GM18502 (cell line): ENCODE measurements around the gene GJC2.
"Not testable (repeated sequence)": the region's sequence is repeated elsewhere in the genome, so short reads cannot be mapped to it uniquely, and the experiment has no call there.

Source experiments
- ATAC-seq: cut with Tn5 transposase; IDR thresholded peaks from one replicate; pipeline ENCODE4 v1.9.1; 2021; ENCODE audit warnings: mild to moderate bottlenecking; ENCODE audit not compliant: unreplicated experiment, poor library complexity

Gene GJC2

DNA sequence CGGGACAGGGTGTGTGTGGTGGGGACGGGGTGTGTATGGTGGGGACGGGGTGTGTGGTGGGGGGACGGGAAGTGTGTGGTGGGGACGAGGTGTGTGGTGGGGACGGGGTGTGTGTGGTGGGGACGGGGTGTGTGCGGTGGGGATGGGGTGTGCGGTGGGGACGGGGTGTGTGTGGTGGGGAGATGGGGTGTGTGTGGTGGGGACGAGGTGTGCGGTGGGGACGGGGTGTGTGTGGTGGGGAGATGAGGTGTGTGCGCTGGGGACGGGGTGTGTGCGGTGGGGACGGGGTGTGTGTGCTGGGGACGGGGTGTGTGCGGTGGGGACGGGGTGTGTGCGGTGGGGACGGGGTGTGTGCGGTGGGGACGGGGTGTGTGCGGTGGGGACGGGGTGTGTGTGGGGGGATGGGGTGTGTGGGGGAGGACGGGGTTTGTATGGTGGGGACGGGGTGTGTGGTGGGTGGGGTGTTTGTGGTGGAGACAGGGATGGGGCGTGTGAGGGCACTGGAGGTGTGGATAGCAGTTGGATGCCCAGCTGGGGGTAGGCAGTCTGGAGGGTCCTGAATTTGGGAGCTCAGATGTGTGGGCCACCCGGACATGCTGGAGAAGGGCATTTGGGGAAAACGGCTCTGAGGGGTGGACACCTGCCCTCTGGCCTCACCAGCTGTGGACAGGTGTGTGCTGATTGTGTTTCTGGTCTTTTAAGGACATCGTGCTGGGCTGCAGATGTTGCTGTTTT lies 32.7 kb downstream of the GJC2 start:
- ATAC-seq: no peak

- no peak for ATAC-seq
Observed at GRCh38 chr1:228184152-228184551, 34.4 kb downstream of the GJC2 start.

DNA sequence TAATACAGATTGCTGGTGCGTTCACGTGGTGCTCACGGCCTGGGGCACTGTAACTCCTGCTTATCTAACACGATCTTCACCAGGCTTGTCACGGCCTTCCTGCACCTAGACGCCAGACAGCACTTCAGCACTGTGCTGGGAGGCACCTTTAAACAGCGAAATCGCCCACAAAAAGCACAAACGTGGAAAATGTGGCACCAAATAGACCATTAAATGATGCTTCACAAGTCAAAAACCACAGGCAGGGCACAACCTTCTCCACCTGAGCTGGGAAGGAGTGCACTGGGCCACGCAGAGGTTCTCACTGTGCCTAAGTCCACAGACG lies 35.9 kb downstream of the GJC2 start:
- no peak for ATAC-seq

GRCh38 chr1:228188249-228188648 lies 38.5 kb downstream of the GJC2 start:
- ATAC-seq: not testable (repeated sequence)

GRCh38 chr1:228190182-228190581 lies 40.5 kb downstream of the GJC2 start:
- ATAC-seq: no peak

DNA sequence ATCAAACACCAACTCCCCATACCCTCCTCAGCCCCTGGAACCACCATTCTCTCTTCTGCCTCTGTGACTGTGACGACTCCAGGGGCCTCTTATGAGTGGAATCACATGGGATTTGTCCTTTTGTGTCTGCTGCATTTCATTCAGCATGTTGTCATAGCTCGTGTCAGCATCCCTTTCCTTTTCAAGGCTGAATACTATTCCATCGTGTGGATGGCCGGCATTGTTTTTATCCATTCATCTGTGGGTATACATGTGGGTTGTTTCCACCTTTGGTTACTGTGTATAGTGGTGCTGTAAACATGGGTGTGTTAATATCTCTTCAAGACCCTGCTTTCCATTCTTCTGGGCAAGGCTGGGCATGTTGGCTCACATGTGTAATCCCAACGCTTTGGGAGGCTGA lies 41.0 kb downstream of the GJC2 start:
- ATAC-seq: no peak

DNA sequence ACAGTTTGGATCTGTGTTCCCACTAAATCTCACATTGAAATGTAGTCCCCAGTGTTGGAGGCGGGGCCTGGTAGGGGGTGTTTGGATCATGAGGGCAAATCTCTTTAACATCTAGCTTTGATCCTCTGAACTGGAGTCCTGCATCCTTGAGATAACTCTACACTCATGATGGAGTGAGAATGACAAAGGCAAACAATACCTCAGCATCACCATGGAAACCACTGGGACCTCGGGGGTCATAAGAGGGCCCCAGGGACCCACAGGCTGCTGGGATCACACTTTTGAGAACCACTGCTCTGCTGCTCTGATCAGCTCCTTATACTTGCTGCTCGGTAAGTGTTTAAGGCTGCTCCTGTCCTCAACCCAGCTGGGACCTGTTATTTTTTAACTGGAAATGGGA lies 44.7 kb downstream of the GJC2 start:
- no peak for ATAC-seq

GRCh38 chr1:228194921-228195812 lies 45.4 kb downstream of the GJC2 start:
- ATAC-seq: no peak

DNA sequence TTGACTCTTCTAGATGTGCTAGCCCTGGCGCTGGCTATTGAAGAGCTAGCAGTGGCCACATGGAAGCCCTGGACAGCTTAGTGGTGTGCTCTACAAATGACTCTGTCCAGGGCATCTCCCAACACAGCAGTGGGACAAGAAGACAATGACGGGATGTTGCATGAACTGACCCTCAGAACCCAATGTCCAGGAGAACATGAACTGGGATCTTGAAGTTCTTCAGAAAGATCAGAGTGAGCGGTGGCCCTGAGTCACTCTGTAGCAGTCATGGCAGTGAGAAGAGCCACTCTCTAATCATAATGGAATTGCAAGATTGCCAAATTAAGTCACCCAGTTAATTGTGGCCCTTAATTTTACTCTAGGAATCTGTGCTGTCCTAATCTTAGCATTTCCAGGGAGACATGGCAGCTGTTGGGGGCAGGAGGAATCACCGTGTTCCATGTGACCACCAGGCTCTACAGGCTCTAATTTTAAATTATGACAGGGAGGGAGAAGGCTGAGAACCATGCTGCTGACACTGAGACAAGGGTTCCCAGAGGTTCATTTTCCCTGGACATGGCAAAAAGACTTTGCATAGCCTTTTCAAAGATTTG lies 47.9 kb downstream of the GJC2 start:
- no peak for ATAC-seq

- no peak for ATAC-seq
Observed at GRCh38 chr1:228198977-228199590, 49.4 kb downstream of the GJC2 start.

DNA sequence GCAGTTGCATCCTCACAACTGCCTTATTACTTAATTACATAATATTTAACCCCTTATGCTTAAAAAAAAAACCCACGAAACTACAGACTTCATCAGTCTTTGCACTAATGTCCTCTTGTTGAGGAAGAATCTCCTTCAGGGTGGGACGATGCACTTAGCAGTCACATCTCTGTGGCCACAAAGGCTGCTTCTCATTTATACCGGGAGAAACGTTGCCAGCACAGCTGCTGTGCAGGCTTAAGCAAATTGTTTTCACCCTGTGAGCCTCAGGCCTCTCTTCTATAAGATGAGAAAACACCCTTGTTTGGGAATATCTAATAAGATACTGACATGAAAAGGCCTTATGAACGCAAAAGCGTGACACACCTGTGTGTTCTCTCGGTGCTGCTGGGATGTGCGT lies 55.2 kb downstream of the GJC2 start:
- no peak for ATAC-seq

DNA sequence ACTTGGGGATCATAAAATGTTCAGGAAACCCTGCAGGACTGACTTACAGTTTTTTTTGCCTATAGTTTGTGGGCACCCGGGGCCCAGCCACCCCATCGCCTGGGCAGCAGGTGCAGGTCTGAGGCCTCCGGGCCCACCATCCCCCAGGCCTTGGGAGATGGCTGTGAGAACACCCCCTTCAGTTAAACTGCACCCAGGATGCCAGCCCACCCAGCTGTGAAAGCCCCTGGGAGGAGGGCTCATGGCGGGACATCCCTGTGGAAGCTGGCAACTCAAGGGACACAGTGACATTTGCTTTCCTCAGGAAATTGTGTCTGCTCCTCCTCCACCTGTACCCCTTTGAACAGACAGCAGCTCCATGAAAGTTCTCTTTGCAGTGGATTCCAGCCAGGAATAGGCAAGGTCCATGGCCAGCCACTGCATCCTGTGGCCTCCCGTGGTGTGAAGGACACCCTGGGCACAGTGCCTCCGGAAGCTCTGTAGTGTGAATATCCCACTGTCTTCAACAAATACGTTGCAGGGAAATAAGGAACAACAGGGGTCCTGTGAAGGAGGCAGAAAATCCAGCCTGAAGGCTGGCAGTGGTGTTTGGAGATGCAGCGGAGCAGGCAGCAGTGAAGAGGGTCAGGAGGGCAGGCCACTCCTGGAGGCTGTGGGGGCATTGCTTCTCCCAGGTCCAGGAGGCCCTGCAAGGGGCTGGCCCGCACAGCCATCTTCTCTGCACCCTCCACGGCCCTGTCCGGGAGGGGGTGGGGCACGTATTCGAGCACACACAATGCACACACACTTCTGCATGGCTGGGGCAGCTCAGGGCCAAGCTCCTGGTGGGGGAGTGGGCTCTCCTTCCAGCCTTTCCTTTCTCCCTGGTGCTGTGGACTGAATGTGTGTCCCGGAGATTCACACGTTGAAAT lies 56.1 kb downstream of the GJC2 start:
- ATAC-seq: no peak

GRCh38 chr1:228206582-228207351 lies 57.0 kb downstream of the GJC2 start:
- ATAC-seq: no peak

GRCh38 chr1:228207381-228207810 lies 57.7 kb downstream of the GJC2 start:
- ATAC-seq: no peak

DNA sequence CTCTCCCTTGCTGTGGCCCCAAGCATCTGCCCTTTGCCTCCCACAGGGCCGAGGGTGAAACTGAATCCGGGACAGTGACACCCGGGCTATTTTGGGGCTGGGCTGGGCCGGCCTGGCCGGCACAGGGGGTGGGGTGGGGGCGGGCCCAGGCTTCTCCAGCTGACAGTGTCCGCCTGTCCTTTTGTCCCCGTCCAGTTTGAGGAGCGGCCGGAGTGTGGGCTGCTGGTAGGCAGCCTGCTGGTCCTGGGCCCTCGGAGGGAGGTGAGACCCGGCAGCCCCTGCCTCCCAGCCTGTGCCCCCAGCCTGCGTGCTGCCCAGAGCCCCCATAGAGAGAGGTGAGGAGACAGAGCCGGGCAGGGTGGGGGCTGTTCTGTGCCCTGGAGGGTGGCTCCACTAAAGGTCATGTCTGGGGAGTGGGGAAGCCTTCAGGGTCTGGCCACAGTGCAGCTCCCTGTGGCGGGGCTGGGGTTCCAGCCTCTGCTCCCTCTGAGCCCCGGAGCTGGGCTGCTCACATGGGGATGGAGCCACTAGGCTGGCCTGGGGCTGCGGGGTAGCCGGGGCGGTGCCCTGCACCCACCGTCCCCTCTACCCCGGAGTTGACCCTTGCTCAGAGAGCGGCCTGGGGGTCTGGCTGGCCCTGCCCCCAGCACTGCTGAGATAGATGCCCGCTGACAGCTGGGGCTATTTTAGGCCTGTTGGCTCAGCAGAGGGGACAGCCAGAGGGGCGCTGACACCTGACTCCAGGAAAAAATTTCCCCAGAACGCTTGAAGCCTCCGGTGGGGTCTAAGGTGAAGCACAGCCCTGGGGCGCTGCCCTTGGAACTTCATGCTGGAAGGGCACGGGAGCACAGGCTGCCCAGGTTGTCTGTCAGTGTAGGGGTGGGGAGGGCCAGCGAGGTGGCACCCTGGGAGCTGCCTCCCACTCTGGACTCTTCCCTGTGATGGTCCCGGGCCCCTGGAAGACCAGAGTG lies 58.4 kb downstream of the GJC2 start, which contains the start of gene OBSCN:
OBSCN (plus strand) TSS at position 194 of the 971 bp plus-strand sequence. CDS start 3,740 bp downstream, outside the sequence.
- no peak for ATAC-seq

DNA sequence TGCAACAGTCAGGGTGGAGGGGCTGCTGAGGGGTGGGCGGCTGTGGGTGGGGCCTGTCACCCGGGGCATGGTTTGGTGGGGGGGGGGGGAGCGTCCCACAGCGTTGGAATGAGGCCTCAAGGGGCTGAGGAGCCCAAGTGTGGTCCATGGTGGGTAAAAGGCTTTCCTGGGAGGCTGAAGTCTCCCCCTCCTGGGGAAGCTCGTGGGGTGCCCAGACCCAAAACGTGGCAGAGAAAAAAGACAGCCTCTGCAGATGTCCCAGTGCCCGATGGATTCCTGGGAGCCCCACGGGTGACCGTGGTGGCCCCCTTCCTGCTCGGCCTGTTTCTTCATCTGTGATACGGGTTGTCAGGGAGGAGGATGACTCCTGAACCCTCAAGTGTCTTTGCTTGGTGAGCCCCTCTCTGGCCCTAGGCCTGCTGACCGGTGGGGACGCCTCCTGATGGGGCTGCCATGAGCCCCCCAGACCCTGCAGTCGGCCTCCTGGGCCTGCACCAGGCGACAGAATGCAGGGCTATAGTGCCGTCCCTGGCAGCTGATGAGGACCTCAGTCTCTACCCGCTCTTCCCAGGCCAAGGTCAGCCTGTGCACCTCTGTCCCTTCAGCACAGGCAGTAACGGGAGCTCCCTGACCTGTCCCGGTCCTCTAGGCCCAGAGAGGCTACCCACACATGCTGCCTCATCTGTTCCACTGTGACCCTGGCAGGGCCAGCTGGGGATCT lies 59.3 kb downstream of the GJC2 start:
- no peak for ATAC-seq
